ENCODE measurements around the gene MSTO1.

DNA sequence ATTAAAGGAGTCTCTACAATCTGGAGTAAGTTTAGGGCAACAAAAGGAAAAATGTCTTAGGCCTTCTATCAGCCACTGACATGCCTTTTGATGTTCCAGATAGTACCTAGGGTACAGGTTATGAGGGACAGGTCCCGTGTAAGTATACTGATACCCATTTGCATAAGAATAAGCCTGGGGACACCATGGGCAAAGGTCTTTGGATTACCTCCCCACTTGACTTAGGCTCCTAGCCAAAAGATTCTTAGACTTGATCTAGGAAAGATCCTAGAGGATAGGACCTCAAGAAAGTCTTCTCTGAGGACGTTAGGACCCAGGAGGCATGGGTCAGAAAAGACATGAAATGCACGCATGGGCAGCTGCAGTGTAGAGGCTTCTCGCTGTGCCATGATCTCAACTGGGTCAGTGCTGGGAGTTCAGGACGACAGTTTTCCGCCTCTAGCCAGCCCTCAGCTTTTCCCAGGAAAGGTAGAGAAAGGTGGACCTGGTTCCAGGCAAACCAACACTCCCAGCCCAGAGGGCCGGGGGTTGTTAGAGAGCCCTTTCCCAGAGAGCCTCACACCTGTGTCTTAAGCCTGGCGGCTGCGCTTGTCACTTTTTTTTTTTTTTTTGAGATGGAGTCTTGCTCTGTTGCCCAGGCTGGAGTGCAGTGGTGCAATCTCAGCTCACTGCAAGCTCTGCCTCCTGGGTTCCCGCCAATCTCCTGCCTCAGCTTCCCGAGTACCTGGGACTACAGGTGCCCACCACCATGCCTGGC is 26.6 kb downstream of the MSTO1 start:
- TF ChIP-seq, protein P1, sequence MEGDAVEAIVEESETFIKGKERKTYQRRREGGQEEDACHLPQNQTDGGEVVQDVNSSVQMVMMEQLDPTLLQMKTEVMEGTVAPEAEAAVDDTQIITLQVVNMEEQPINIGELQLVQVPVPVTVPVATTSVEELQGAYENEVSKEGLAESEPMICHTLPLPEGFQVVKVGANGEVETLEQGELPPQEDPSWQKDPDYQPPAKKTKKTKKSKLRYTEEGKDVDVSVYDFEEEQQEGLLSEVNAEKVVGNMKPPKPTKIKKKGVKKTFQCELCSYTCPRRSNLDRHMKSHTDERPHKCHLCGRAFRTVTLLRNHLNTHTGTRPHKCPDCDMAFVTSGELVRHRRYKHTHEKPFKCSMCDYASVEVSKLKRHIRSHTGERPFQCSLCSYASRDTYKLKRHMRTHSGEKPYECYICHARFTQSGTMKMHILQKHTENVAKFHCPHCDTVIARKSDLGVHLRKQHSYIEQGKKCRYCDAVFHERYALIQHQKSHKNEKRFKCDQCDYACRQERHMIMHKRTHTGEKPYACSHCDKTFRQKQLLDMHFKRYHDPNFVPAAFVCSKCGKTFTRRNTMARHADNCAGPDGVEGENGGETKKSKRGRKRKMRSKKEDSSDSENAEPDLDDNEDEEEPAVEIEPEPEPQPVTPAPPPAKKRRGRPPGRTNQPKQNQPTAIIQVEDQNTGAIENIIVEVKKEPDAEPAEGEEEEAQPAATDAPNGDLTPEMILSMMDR (IDR thresholded peaks at IDR 0.05) = no peak
- TF ChIP-seq POLR2A (IDR thresholded peaks at IDR 0.05) = no peak
- no peak for TF ChIP-seq POLR2AphosphoS5 (IDR thresholded peaks at IDR 0.05)

All from prostate gland (tissue), 2 donors.